ENCODE results near the gene GRID1.

Gene GRID1

DNA sequence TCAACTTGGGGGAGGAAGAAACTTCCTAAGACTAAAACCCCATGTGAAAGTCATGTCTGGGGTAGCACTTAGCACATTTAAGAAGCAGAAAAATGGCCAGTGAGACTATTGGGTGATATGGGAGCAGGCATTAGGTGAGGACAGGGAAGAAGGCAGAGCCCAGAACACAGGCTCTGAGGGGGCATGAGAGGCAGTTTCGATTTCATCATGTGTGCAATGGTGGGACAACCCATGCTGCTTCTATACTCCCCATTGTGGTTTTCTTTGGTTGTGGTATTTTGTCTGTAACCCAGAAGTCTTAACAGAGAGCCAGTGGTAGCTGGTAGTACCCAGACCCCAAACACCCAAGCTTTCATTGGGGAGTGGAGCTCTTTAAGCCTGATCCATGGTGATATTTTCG is 752.0 kb downstream of the GRID1 start (continued):
- TF ChIP-seq, protein P1, sequence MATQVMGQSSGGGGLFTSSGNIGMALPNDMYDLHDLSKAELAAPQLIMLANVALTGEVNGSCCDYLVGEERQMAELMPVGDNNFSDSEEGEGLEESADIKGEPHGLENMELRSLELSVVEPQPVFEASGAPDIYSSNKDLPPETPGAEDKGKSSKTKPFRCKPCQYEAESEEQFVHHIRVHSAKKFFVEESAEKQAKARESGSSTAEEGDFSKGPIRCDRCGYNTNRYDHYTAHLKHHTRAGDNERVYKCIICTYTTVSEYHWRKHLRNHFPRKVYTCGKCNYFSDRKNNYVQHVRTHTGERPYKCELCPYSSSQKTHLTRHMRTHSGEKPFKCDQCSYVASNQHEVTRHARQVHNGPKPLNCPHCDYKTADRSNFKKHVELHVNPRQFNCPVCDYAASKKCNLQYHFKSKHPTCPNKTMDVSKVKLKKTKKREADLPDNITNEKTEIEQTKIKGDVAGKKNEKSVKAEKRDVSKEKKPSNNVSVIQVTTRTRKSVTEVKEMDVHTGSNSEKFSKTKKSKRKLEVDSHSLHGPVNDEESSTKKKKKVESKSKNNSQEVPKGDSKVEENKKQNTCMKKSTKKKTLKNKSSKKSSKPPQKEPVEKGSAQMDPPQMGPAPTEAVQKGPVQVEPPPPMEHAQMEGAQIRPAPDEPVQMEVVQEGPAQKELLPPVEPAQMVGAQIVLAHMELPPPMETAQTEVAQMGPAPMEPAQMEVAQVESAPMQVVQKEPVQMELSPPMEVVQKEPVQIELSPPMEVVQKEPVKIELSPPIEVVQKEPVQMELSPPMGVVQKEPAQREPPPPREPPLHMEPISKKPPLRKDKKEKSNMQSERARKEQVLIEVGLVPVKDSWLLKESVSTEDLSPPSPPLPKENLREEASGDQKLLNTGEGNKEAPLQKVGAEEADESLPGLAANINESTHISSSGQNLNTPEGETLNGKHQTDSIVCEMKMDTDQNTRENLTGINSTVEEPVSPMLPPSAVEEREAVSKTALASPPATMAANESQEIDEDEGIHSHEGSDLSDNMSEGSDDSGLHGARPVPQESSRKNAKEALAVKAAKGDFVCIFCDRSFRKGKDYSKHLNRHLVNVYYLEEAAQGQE (tag by site-specific recombination; IDR thresholded peaks at IDR 0.05), result no peak
- no peak for TF ChIP-seq ZNF501 (tag by site-specific recombination; IDR thresholded peaks at IDR 0.05)
- no peak for TF ChIP-seq KLF7 (tag by site-specific recombination; IDR thresholded peaks at IDR 0.05; ENCODE audit: borderline replicate concordance)
- TF ChIP-seq SP7 (tag by site-specific recombination; IDR thresholded peaks at IDR 0.05), result no peak
- no peak for TF ChIP-seq YY2 (tag by site-specific recombination; IDR thresholded peaks at IDR 0.05)
- no peak for TF ChIP-seq ZNF664 (tag by site-specific recombination; IDR thresholded peaks at IDR 0.05)

DNA sequence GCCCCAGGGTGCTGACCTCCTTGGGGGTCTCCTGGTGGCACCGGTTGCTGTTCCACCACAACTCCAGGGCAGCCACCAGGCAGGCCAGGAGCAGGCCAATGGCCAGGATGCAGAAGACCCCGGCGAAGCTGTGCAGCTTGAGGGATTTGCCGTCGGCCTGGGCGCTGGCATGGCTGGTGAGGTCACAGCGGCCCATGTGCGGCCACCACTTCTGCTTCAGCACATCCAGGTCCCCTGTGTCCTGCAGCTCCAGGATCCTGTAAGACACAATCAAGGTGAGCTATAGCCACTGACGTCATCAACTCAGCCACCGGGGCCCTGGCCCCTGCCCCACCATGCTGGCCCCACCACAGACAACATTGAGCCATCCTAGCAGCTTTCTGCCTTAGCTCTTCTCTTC is 753.2 kb downstream of the GRID1 start:
- ChIA-PET CTCF (interaction anchor here (0.7 kb wide), 1 partner anchor 29 kb away, joined by 3 read pairs; no protein-coding TSS in a partner anchor), POLR2A (no interaction called here)
- Histone ChIP-seq H3K27ac (ENCODE audit: extremely low read depth, low read depth, low read length) (no peak overlapping the region), H3K36me3 (ENCODE audit: control insufficient read depth in 2 of 2, insufficient read depth in 1 of 2, low read length in 2 of 2) (no peaks in the 10 kb centered on the region), H3K4me1 (ENCODE audit: control insufficient read depth, insufficient read depth, low read length) (no peaks in the 10 kb centered on the region), H3K4me3 (ENCODE audit: low read depth, low read length) (no peak overlapping the region), H3K9me3 (ENCODE audit: control insufficient read depth, insufficient read depth, low read depth, low read length) (no peaks in the 10 kb centered on the region)
- no peak for TF ChIP-seq OVOL3 (tag by site-specific recombination; IDR thresholded peaks at IDR 0.05)
- TF ChIP-seq ZBTB21 (tag by site-specific recombination; IDR thresholded peaks at IDR 0.05), result no peak
- no peak for TF ChIP-seq ZNF776 (tag by site-specific recombination; IDR thresholded peaks at IDR 0.05; ENCODE audit: borderline replicate concordance)
- no peak for TF ChIP-seq ZNF184 (tag by site-specific recombination; IDR thresholded peaks at IDR 0.05)
- TF ChIP-seq, protein P2, sequence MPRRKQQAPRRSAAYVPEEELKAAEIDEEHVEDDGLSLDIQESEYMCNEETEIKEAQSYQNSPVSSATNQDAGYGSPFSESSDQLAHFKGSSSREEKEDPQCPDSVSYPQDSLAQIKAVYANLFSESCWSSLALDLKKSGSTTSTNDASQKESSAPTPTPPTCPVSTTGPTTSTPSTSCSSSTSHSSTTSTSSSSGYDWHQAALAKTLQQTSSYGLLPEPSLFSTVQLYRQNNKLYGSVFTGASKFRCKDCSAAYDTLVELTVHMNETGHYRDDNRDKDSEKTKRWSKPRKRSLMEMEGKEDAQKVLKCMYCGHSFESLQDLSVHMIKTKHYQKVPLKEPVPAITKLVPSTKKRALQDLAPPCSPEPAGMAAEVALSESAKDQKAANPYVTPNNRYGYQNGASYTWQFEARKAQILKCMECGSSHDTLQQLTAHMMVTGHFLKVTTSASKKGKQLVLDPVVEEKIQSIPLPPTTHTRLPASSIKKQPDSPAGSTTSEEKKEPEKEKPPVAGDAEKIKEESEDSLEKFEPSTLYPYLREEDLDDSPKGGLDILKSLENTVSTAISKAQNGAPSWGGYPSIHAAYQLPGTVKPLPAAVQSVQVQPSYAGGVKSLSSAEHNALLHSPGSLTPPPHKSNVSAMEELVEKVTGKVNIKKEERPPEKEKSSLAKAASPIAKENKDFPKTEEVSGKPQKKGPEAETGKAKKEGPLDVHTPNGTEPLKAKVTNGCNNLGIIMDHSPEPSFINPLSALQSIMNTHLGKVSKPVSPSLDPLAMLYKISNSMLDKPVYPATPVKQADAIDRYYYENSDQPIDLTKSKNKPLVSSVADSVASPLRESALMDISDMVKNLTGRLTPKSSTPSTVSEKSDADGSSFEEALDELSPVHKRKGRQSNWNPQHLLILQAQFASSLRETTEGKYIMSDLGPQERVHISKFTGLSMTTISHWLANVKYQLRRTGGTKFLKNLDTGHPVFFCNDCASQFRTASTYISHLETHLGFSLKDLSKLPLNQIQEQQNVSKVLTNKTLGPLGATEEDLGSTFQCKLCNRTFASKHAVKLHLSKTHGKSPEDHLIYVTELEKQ (tag by site-specific recombination; IDR thresholded peaks at IDR 0.05; ENCODE audit: borderline replicate concordance), result no peak
- no peak for TF ChIP-seq ZFHX2 (tag by site-specific recombination; conservative IDR thresholded peaks at IDR 0.05)
- TF ChIP-seq ZSCAN30 (tag by site-specific recombination; IDR thresholded peaks at IDR 0.05), result no peak
- TF ChIP-seq ZNF707 (tag by site-specific recombination; IDR thresholded peaks at IDR 0.05), result no peak
- no peak for TF ChIP-seq ZNF623 (tag by site-specific recombination; IDR thresholded peaks at IDR 0.05)

DNA sequence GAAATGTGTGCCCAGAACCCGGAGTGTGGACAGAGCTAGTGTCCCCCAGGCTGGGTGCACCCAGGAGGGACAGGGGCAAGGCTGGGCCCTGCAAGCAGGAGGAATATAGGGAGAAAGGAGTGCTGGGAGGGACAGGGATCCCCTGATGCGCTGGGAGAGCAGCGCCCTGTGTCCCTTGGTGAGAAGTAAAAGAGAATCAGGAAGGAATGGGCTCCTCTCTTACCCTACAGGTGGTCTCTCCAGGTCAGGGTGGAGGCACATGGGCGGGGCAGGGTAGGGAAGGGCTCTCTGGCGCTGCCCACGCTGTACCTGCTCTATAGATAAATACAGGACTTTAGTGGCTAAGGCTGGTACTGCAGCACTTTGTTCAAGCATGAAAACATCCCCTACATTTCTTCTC is 753.8 kb downstream of the GRID1 start:
- Histone ChIP-seq H3K4me1 (ENCODE audit: control insufficient read depth, insufficient read depth, low read length) (no peaks in the 10 kb centered on the region), H3K9me3 (ENCODE audit: control insufficient read depth, insufficient read depth, low read depth, low read length) (no peaks in the 10 kb centered on the region), H3K36me3 (ENCODE audit: control insufficient read depth in 2 of 2, insufficient read depth in 1 of 2, low read length in 2 of 2) (no peaks in the 10 kb centered on the region), H3K27ac (ENCODE audit: extremely low read depth, low read depth, low read length) (no peak overlapping the region), H3K4me3 (ENCODE audit: low read depth, low read length) (no peak overlapping the region)
- ChIA-PET CTCF (interaction anchor here (0.7 to 1.0 kb wide), 3 partner anchors 9 to 15 kb away, joined by 3 to 7 read pairs (median 4); no protein-coding TSS in a partner anchor), POLR2A (no interaction called here)
- TF ChIP-seq BCL11B (tag by site-specific recombination; IDR thresholded peaks at IDR 0.05; ENCODE audit: low read depth) (no peak), HOXA7 (CRISPR knock-in tag; IDR thresholded peaks at IDR 0.05; ENCODE audit: borderline replicate concordance) (no peak), ZNF10 (tag by site-specific recombination; IDR thresholded peaks at IDR 0.05) (no peak), ZNF548 (tag by site-specific recombination; IDR thresholded peaks at IDR 0.05) (no peak), ZNF274 (IDR thresholded peaks at IDR 0.05; ENCODE audit: low read length) (no peak), ZNF274 (tag by site-specific recombination; IDR thresholded peaks at IDR 0.05; ENCODE audit: borderline replicate concordance) (no peak)
